GM10248 (cell line): ENCODE results near the gene METTL15.
"Not testable (repeated sequence)": the region's sequence is repeated elsewhere in the genome, so short reads cannot be mapped to it uniquely, and the experiment has no call there.

Source experiments
- CTCF ChIA-PET: fragments of 300-600 bp; sonication (Branson Sonifier 250); formaldehyde crosslinking; extraction: SDS; loops from one replicate; lab custom pipeline; 2021; ENCODE audit warnings: antibody characterized with exemption; lab: Yijun Ruan, JAX
- POLR2A ChIA-PET: fragments of 350-650 bp; sonication (Branson Sonifier 250); formaldehyde crosslinking; extraction: SDS; loops from one replicate; lab custom pipeline; 2020; ENCODE audit warnings: antibody characterized with exemption; lab: Yijun Ruan, JAX
- DNase-seq: peaks from one replicate; pipeline ENCODE4 v3.0.0; 2012; ENCODE audit errors: extremely low spot score
- CTCF ChIP-seq: IDR thresholded peaks from 2 replicates; pipeline ENCODE4 v1.5.1; 2012; ENCODE audit warnings: mild to moderate bottlenecking, low read depth; ENCODE audit errors: extremely low read depth, missing control alignments, control extremely low read depth

Gene METTL15

GRCh38 chr11:28257761-28258160 lies 149.6 kb downstream of the METTL15 start:
- TF ChIP-seq CTCF: no peak
- ChIA-PET POLR2A (no interaction called here), CTCF (interaction anchor here (1.2 to 1.9 kb wide), 2 partner anchors 15 to 28 kb away, joined by 3 to 5 read pairs; no protein-coding TSS in a partner anchor)
- no peak for DNase-seq

GRCh38 chr11:28259177-28259843 lies 151.1 kb downstream of the METTL15 start:
- CTCF ChIA-PET: interaction anchor here (1.2 to 3.0 kb wide), 4 partner anchors 10 to 14 kb away, joined by 3 to 6 read pairs (median 4); no protein-coding TSS in a partner anchor
- POLR2A ChIA-PET: no interaction called here
- DNase-seq: no peak
- TF ChIP-seq CTCF: no peak

GRCh38 chr11:28268925-28269324 lies 160.7 kb downstream of the METTL15 start:
- no peak for DNase-seq
- TF ChIP-seq CTCF: no peak
- ChIA-PET POLR2A (no interaction called here), CTCF (interaction anchor here (1.4 kb wide), 1 partner anchor 9 kb away, joined by 3 read pairs; no protein-coding TSS in a partner anchor)

- POLR2A ChIA-PET: no interaction called here
- CTCF ChIA-PET: interaction anchor here (1.3 to 1.4 kb wide), 3 partner anchors 9 to 23 kb away, joined by 3 to 4 read pairs (median 3); no protein-coding TSS in a partner anchor
- no peak for TF ChIP-seq CTCF
- DNase-seq: no peak
Measured at GRCh38 chr11:28269586-28269985, 161.4 kb downstream of the METTL15 start.

- DNase-seq, POLR2A ChIA-PET: not testable (repeated sequence)
- CTCF ChIA-PET: interaction anchor here (1.7 kb wide), 1 partner anchor 14 kb away, joined by 5 read pairs; no protein-coding TSS in a partner anchor
Measured at GRCh38 chr11:28272247-28272646, 164.1 kb downstream of the METTL15 start.

GRCh38 chr11:28274216-28274615 lies 166.0 kb downstream of the METTL15 start:
- TF ChIP-seq CTCF: no peak
- no peak for DNase-seq
- ChIA-PET CTCF (no interaction called here), POLR2A (no interaction called here)

GRCh38 chr11:28284196-28284595 lies 176.0 kb downstream of the METTL15 start:
- no peak for DNase-seq
- POLR2A ChIA-PET: no interaction called here
- CTCF ChIA-PET: interaction anchor here (1.4 kb wide), 1 partner anchor 11 kb away, joined by 4 read pairs; no protein-coding TSS in a partner anchor
- no peak for TF ChIP-seq CTCF
